ENCODE data around the gene CCDC184.
"Not testable (repeated sequence)": the region's sequence is repeated elsewhere in the genome, so short reads cannot be mapped to it uniquely, and the experiment has no call there.

CCDC184 gene

GRCh38 chr12:48183091-48183875 lies at the start of gene CCDC184:
CCDC184 (plus strand) TSS chr12:48183644; CDS start chr12:48184123, 479 bp downstream.
- DNase-seq = peak in 53 of 56 donors; percentile 27 to 88 (median 71)

- DNase-seq = no peak
These were observed 48.4 kb upstream of the CCDC184 start for GRCh38 chr12:48135027-48135426.

DNA sequence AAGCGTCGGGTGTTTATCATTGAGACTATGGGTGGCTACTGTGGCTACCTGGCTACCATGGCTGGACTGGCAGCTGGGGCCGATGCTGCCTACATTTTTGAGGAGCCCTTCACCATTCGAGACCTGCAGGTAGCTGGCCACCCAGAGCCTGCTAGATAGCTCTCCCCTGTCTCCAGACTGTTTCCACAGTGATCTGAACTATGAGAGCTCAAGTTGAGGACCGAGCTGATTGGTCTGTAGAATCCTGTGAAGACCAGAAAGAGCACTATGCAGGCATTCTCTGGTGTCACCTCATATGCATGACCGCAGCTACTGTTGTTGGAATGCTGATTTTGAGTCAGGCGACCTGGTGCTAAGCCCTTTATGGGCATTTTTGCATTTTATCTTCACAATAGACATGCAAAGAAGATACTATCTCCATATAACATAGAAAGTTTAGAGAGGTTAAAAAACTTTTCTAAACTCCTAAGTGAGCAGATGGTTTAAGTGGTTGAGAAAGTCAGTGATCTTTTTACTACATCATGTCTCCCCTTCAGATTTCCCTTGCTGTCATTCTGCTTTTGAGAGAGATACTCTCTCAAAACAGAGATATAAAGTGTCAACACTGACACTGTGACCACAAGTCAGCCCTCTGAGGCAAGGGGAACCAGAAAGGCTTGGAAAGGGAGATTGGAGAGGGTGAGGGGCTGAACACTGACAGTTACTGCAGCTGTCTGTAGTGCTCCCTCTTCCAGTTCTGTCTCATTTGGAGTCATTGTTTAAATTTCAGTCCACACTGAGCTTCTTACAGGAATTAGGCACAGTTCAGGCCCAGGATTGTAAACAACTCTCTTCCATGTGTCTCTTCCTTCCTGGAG lies 40.4 kb upstream of the CCDC184 start:
- DNase-seq = no peak

- DNase-seq = no peak
These were observed 39.5 kb upstream of the CCDC184 start for GRCh38 chr12:48143898-48144297.

GRCh38 chr12:48145981-48146380 lies 37.5 kb upstream of the CCDC184 start:
- no peak for DNase-seq

- no peak for DNase-seq
These were observed 32.2 kb upstream of the CCDC184 start for GRCh38 chr12:48151103-48151771.

DNA sequence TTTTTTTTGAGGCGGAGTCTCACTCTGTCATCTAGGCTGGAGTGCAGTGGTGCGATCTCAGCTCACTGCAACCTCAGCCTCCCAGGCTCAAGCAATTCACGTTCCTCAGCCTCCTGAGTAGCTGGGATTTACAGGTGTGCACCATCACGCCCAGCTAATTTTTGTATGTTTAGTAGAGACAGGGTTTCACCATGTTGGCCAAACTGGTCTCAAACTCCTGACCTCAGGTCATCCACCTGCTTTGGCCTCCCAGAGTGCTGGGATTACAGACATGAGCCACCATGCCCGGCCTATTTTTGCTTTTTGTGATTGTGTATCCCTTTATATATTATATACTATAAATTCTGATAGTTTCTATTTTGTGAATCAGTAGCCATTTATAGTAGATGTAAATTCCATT lies 27.7 kb upstream of the CCDC184 start:
- DNase-seq = not testable (repeated sequence)

DNA sequence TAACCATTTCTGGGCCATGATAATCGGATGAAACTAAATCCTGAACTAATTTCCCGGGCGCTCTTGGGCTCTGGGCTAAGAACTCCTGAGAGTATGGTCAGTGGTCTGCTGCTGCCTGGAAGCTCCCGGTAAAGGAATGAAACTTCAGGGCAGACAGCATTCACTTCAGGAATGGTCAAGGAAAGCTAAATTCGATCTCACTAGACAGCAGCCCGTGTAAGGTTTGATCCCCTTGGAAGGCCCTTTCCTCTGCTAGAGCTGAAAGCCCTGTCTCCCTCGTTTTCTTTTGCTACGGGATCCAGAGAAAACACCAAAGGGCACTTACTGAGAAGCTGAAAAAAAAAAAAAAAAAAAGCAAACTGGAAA lies 26.8 kb upstream of the CCDC184 start:
- no peak for DNase-seq

GRCh38 chr12:48157018-48157888 lies 26.2 kb upstream of the CCDC184 start, which contains the start of gene ASB8:
ASB8 (minus strand) TSS chr12:48157515; CDS start chr12:48153496, 4,019 bp downstream.
- peak; percentile 86 to 99 (median 96) for DNase-seq

- DNase-seq = no peak
These were observed 25.5 kb upstream of the CCDC184 start for GRCh38 chr12:48157889-48158370.

DNA sequence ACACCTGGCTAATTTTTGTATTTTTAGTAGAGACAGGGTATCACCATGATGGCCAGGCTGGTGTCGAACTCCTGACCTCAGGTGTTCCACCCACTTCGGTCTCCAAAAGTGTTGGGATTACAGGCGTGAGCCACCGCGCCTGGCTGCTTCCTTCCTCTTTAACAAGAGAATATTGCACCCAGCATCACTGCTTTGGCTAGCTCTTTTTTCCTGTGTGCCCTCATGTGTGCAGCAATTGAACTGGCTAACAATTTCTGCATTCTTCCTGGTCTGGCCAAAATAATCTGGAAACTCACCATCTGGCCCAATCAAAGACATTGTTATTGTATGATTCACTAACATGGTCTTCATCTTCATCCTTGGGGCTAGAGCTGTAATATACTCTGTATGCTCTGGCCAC lies 23.4 kb upstream of the CCDC184 start:
- DNase-seq = no peak

DNA sequence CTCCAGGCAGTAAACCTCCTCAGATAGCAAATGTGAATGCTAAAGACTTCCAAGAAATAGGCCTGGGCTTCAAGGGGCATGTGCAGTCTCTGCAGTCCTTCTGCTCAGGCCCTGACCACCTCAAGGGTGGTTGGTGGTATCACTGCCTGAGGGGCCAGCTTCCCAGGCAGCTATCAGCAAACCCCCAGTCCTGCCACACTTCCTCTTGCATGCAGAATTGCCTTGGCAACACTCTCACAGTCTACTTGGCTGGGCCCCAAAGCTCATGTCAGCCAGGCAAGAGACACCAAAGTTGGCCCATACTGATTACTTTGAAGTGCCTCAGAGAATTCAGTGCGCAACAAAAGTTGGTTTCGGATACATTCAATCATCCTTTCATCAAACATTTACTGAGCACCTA lies 22.6 kb upstream of the CCDC184 start:
- DNase-seq = peak in 31 of 56 donors; percentile 9 to 71 (median 21)

GRCh38 chr12:48163150-48163747 lies 20.2 kb upstream of the CCDC184 start:
- DNase-seq = no peak

- DNase-seq = peak in 1 of 56 donors; percentile 8
These were observed 19.0 kb upstream of the CCDC184 start for GRCh38 chr12:48164451-48164850.

DNA sequence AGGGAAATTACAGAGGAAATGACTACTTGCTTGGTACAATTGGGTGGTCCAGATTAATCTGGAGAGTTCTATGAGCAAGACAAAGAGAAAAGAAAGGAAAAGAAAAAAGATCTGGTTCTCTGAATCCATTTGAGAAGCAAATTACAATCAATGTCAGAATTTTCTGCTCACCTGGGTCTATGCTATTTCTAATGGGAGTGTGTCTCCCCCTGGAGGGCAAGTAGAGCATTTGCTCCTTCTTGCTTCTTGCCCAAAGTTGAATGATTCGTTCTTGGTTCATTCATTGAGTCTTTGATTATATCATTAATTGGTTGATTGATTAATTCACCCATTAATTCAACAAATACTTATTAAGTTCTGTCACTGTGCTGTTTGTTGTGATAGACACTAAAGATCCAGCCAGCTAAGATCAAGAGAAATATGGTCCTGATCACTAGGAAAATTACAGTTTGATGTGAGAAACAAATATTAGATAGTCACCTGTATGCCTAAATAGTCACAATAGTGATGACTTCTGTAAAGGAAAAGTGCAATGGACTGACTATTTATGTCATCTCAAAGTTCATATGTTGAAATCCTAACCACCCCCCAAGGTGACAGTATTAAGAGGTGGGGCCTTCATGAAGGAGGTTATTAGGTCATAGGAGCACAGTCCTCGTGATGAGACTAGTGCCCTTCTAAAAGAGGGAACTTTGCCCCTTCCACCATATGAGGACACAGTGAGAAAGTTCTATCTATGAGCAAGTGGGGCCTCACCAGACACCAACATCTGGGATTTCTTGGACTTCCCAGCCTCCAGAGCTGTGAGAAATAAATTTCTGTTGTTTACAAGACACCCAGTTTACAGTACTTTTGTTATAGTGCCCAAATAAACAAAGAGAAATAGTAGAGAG lies 18.1 kb upstream of the CCDC184 start:
- DNase-seq = no peak

GRCh38 chr12:48169011-48169410 lies 14.4 kb upstream of the CCDC184 start:
- no peak for DNase-seq

DNA sequence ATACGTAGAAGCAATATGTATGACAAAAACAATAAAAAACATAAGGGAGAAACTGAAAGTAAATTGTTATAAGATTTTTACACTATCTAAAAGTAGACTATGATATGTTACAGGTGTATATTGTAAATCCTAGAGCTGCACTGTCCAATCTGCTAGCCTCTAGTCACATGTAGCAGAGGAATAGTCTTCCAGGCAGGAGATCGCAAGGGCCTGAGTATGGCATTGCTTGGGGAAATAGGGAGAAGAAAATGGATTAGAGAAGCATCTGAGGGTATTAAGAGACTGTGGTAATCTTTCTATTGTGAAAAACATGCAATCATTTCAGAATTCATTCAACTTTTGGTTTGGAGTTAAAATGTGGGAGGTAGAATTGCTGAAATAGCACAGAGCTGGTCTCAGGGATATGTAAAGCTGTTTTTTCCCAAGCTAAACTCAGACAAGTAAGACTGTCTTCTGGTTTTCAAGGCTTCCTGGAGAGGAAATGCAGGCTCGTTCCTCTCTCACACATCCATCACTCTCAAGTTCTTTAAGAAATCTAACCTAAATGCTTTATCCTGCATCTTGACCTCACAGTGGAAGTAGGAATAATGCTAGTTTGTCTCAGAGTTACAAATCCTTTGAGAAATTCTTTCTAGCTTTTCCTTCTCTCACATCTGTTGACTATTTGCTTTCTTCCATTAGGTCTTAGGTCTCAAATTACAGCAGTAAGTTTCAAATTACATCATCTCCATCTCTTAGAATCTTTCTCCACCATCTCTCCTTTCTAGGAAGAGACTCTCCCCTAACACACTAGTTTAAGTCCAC lies 7.6 kb upstream of the CCDC184 start:
- DNase-seq = no peak

DNA sequence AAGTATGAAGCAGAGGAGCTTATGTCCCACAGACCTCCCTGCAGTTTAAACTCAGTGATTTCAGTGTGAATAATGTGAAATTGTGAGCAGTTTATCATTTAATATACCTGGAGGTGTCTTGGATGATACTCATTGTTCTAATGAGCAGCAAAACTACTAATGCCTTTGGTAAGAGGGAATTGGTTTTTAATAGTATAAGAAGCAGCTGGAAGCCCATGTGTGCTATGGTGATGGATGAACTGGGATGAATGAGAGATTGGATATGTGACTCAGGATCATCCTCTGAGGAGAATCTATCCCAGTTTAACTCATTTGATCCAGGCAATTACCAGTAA lies 7.1 kb upstream of the CCDC184 start:
- DNase-seq = no peak
